H1 (cell line): ENCODE data around the gene SLC7A14. TPM values are rescaled to one million over a fixed set of nuclear protein-coding genes. Genes with fewer than 3 reads are reported as not detected.

Experiments used
- CTCF ChIA-PET: fragments of 300-600 bp; sonication (Branson Sonifier 250); formaldehyde crosslinking; loops from one replicate; lab custom pipeline; 2021; ENCODE audit not compliant: partially characterized antibody; lab: Charles Lee
- POLR2A ChIA-PET: fragments of 300-600 bp; sonication (Branson Sonifier 250); formaldehyde crosslinking; loops from one replicate; lab custom pipeline; 2021; ENCODE audit warnings: inconsistent platforms; ENCODE audit not compliant: partially characterized antibody; lab: Charles Lee
- DNase-seq, 2 experiments: peaks; one replicate each; pipeline versions ENCODE4 v3.0.0 to v3.0.0-alpha.2; 2010 to 2022; ENCODE audit warnings: low spot score in 2 of 2, low read depth in 1 of 2, mixed read lengths in 1 of 2
- FAIRE-seq: peaks from 2 replicates; lab custom pipeline; 2011; peaks lifted over from hg19 to GRCh38; lab: Jason Lieb, UNC
- H2AFZ ChIP-seq: 2 replicates; pipeline ENCODE4 v1.8.1; 2012; ENCODE audit warnings: low read length, inconsistent platforms
- H2AK5ac ChIP-seq: 2 replicates; pipeline ENCODE4 v1.6.1; 2013; ENCODE audit warnings: low read depth, low read length
- H2BK120ac ChIP-seq: replicated peaks from 2 replicates; pipeline ENCODE3; 2013; ENCODE audit warnings: low read depth, low read length, inconsistent platforms
- H2BK12ac ChIP-seq: 2 replicates; pipeline ENCODE4 v1.6.1; 2013; ENCODE audit warnings: low read depth, low read length
- H2BK15ac ChIP-seq: 2 replicates; pipeline ENCODE4 v1.6.1; 2013; ENCODE audit warnings: low read length
- H2BK20ac ChIP-seq: 2 replicates; pipeline ENCODE4 v1.6.1; 2013; ENCODE audit warnings: low read length
- H2BK5ac ChIP-seq: 2 replicates; pipeline ENCODE4 v1.6.1; 2013; ENCODE audit warnings: low read depth, low read length
- H3K14ac ChIP-seq: 2 replicates; pipeline ENCODE4 v1.6.1; 2013; ENCODE audit warnings: inconsistent platforms; ENCODE audit not compliant: insufficient read length
- H3K18ac ChIP-seq: 2 replicates; pipeline ENCODE4 v1.6.1; 2013; ENCODE audit warnings: low read length; ENCODE audit errors: extremely low read depth
- H3K23ac ChIP-seq: 2 replicates; pipeline ENCODE4 v1.6.1; 2013; ENCODE audit warnings: inconsistent platforms; ENCODE audit not compliant: insufficient read length
- H3K23me2 ChIP-seq: 2 replicates; pipeline ENCODE4 v1.6.1; 2013; ENCODE audit warnings: low read depth, low read length
- H3K27ac ChIP-seq: 2 replicates; pipeline ENCODE4 v1.6.1; 2011; ENCODE audit warnings: low read depth, low read length, inconsistent platforms
- H3K27me3 ChIP-seq, 4 experiments: replicated peaks in 1 of 4; 1 replicate in 1 of 4; 2 replicates in 3 of 4; pipeline versions ENCODE4 v1.6.1 to v1.8.1; 2011 to 2013; ENCODE audit warnings: low read length in 3 of 4, mild to moderate bottlenecking in 3 of 4, inconsistent platforms in 2 of 4, mixed read lengths in 2 of 4, moderate library complexity in 1 of 4; ENCODE audit not compliant: control insufficient read depth in 3 of 4, insufficient read depth in 3 of 4; ENCODE audit errors: extremely low read depth in 1 of 4
- H3K36me3 ChIP-seq, 4 experiments: 2 replicates each; pipeline versions ENCODE4 v1.6.1 to v1.8.1; 2011 to 2013; ENCODE audit warnings: mild to moderate bottlenecking in 4 of 4, low read length in 3 of 4, moderate library complexity in 2 of 4, control low read depth in 1 of 4, inconsistent platforms in 1 of 4; ENCODE audit not compliant: insufficient read depth in 4 of 4, control insufficient read depth in 2 of 4
- H3K4ac ChIP-seq: replicated peaks from 2 replicates; pipeline ENCODE3; 2013; ENCODE audit warnings: low read length, low read depth, mixed read lengths, inconsistent platforms; ENCODE audit not compliant: insufficient read length
- H3K4me1 ChIP-seq, 4 experiments: replicated peaks in 1 of 4; 1 replicate in 1 of 4; 2 replicates in 3 of 4; pipeline versions ENCODE4 v1.6.1 to v1.8.1; 2011 to 2013; ENCODE audit warnings: low read length in 3 of 4, inconsistent platforms in 2 of 4, mixed read lengths in 1 of 4; ENCODE audit not compliant: insufficient read depth in 4 of 4, control insufficient read depth in 3 of 4
- H3K4me2 ChIP-seq, 2 experiments: 2 replicates each; pipeline versions ENCODE4 v1.6.1 to v1.8.1; 2011 to 2013; ENCODE audit warnings: low read depth in 2 of 2, low read length in 2 of 2, control low read depth in 1 of 2, inconsistent platforms in 1 of 2, mild to moderate bottlenecking in 1 of 2; ENCODE audit not compliant: insufficient read depth in 1 of 2
- H3K4me3 ChIP-seq, 4 experiments: fragments of 200-600, 300-600 bp in 1 of 4; sonication (generic), shearing (Covaris generic), sonication (Bioruptor Twin) in 1 of 4; 2 replicates each; pipeline versions ENCODE4 v1.5.1 to v1.8.1; 2011 to 2016; ENCODE audit warnings: low read length in 4 of 4, low read depth in 3 of 4, control low read depth in 2 of 4, inconsistent platforms in 2 of 4, mild to moderate bottlenecking in 2 of 4, mixed read lengths in 1 of 4, moderate library complexity in 1 of 4; ENCODE audit not compliant: insufficient read depth in 2 of 4; ENCODE audit errors: extremely low read depth in 1 of 4
- H3K56ac ChIP-seq: replicated peaks from 2 replicates; pipeline ENCODE3; 2013; ENCODE audit warnings: low read depth, mild to moderate bottlenecking, mixed read lengths, low read length, inconsistent platforms; ENCODE audit not compliant: insufficient read length
- H3K79me1 ChIP-seq: 2 replicates; pipeline ENCODE4 v1.6.1; 2013; ENCODE audit warnings: low read depth, low read length, control low read depth
- H3K79me2 ChIP-seq, 2 experiments: 2 replicates each; pipeline versions ENCODE4 v1.6.1 to v1.8.1; 2012 to 2013; ENCODE audit warnings: low read length in 2 of 2, mild to moderate bottlenecking in 2 of 2, inconsistent platforms in 1 of 2; ENCODE audit not compliant: insufficient read depth in 2 of 2, control insufficient read depth in 1 of 2
- H3K9ac ChIP-seq, 4 experiments: replicated peaks in 1 of 4; 1 replicate in 1 of 4; 2 replicates in 3 of 4; pipeline versions ENCODE4 v1.6.1 to v1.8.1; 2011 to 2013; ENCODE audit warnings: low read depth in 3 of 4, low read length in 3 of 4, control low read depth in 2 of 4, mild to moderate bottlenecking in 2 of 4, moderate library complexity in 2 of 4, inconsistent platforms in 1 of 4; ENCODE audit errors: extremely low read depth in 1 of 4
- H3K9me3 ChIP-seq, 2 experiments: 2 replicates each; pipeline versions ENCODE4 v1.6.1 to v1.8.1; 2012 to 2013; ENCODE audit warnings: mild to moderate bottlenecking in 2 of 2, moderate library complexity in 2 of 2, control low read depth in 1 of 2, inconsistent platforms in 1 of 2, low read depth in 1 of 2, low read length in 1 of 2, mixed read lengths in 1 of 2; ENCODE audit not compliant: insufficient read depth in 2 of 2
- H4K20me1 ChIP-seq, 2 experiments: replicated peaks in 1 of 2; 2 replicates each; pipeline versions ENCODE3 to v1.8.1; 2011 to 2013; ENCODE audit warnings: inconsistent platforms in 2 of 2, low read length in 2 of 2, mild to moderate bottlenecking in 1 of 2; ENCODE audit not compliant: insufficient read depth in 2 of 2, control insufficient read depth in 1 of 2
- H4K5ac ChIP-seq: 2 replicates; pipeline ENCODE4 v1.6.1; 2013; ENCODE audit warnings: low read length, low read depth, mixed read lengths, inconsistent platforms; ENCODE audit not compliant: insufficient read length
- H4K8ac ChIP-seq: 2 replicates; pipeline ENCODE4 v1.8.0; 2013; ENCODE audit warnings: mild to moderate bottlenecking, moderate library complexity, low read length, inconsistent platforms; ENCODE audit not compliant: insufficient read depth; ENCODE audit errors: extremely low read depth
- H4K91ac ChIP-seq: replicated peaks from 2 replicates; pipeline ENCODE3; 2013; ENCODE audit warnings: low read length, mixed read lengths, inconsistent platforms; ENCODE audit not compliant: insufficient read length
- CTBP2 ChIP-seq: IDR thresholded peaks from 2 replicates; pipeline ENCODE4 v1.7.0; 2011; ENCODE audit warnings: borderline replicate concordance, mild to moderate bottlenecking, moderate library complexity, mixed read lengths, low read length; ENCODE audit not compliant: insufficient read depth, insufficient read length
- RFX5 ChIP-seq: IDR thresholded peaks from 2 replicates; pipeline ENCODE4 v1.6.1; 2011; ENCODE audit warnings: low read depth, low read length, improper control_type of control experiment, borderline replicate concordance
- SIN3A ChIP-seq, 2 experiments: IDR thresholded peaks in 1 of 2; conservative IDR thresholded peaks in 1 of 2; 2 replicates each; pipeline ENCODE4 v1.6.1; 2011 to 2012; ENCODE audit warnings: low read length in 2 of 2, improper control_type of control experiment in 1 of 2, low read depth in 1 of 2, mild to moderate bottlenecking in 1 of 2
- SIRT6 ChIP-seq: IDR thresholded peaks from one replicate; pipeline ENCODE4 v1.7.1; 2012; ENCODE audit warnings: low read length, inconsistent platforms
- SP2 ChIP-seq: IDR thresholded peaks from 2 replicates; pipeline ENCODE4 v1.6.1; 2012; ENCODE audit warnings: mild to moderate bottlenecking, low read length, inconsistent platforms
- TEAD4 ChIP-seq: IDR thresholded peaks from 2 replicates; pipeline ENCODE4 v1.6.1; 2012; ENCODE audit warnings: low read depth, low read length, inconsistent platforms, mixed read lengths
- WGBS, 2 experiments: shearing (Covaris generic) in 1 of 2; methylation state at CpG; one replicate each; pipeline versions ENCODE4 v1.1.6 to v1.1.7; 2013 to 2015; ENCODE audit warnings: low lambda C conversion rate in 2 of 2, mixed read lengths in 2 of 2, inconsistent platforms in 1 of 2, low coverage in 1 of 2, missing lambda C conversion rate in 1 of 2; ENCODE audit not compliant: insufficient replicate concordance in 2 of 2, insufficient coverage in 1 of 2, insufficient read length in 1 of 2; ENCODE audit errors: extremely low coverage in 1 of 2, missing lambda C conversion rate in 1 of 2; 5-methylcytosine and 5-hydroxymethylcytosine counted together
- polyA plus RNA-seq, 7 experiments: library from polyadenylated mRNA; depleted of rRNA in 3 of 7; stranded (reverse) in 5 of 7; unstranded in 2 of 7; fragments of >200 nt in 5 of 7; fragments of 200-250 nt in 2 of 7; gene quantifications; 1 replicate in 5 of 7; 2 replicates in 1 of 7; 4 replicates in 1 of 7; pipeline versions ENCODE4 v1.2.1 to v1.2.3, GENCODE V29; 2011 to 2013; ENCODE audit warnings: missing spikeins in 2 of 7, mixed read lengths in 2 of 7
- total RNA-seq: library from RNA; stranded (reverse); fragmentation: NEBNext Ultra II Directional; extraction: Animal tissue kit (Norgen Biotek cat#: 25700); gene quantifications from 2 replicates; pipeline ENCODE4 v1.2.1, GENCODE V29; 2021

SLC7A14 gene
- total and polyA plus RNA-seq, 2 of the 8 experiments (the other 6 are each of a cell fraction or from before 2014, with no cell fraction given): 0.21 to 0.95 TPM

- Histone ChIP-seq H2AK5ac (no peak overlapping the region), H3K79me1 (no peaks in the 10 kb centered on the region), H3K36me3 (no peaks in the 10 kb centered on the region), H2BK15ac (no peak overlapping the region), H3K27me3 (no peaks in the 10 kb centered on the region), H2AFZ (no peak overlapping the region), H3K4me1 (no peaks in the 10 kb centered on the region), H3K4me2 (no peak overlapping the region), H3K23ac (no peak overlapping the region), H4K8ac (no peak overlapping the region), H2BK20ac (no peak overlapping the region), H4K91ac (no peak overlapping the region), H4K20me1 (no peaks in the 10 kb centered on the region), H3K18ac (no peak overlapping the region), H3K4me3 (no peak overlapping the region), H3K79me2 (no peaks in the 10 kb centered on the region), H3K9me3 (peaks cover 6 to 7% of the 10 kb centered on the region in 2 experiments; a peak in 3 of 4 replicates), H2BK5ac (no peak overlapping the region), H3K14ac (no peak overlapping the region), H3K9ac (no peak overlapping the region), H4K5ac (no peak overlapping the region), H3K4ac (no peak overlapping the region), H3K56ac (no peak overlapping the region), H3K27ac (no peak overlapping the region), H2BK12ac (no peak overlapping the region), H3K23me2 (no peaks in the 10 kb centered on the region), H2BK120ac (no peak overlapping the region)
- 96% methylated on average over 5 of the region's 5 CpGs; no CpG with 5 or more reads in 1 of the 2 experiments for WGBS, 2 experiments
- POLR2A ChIA-PET: no interaction called here
- DNase-seq (no peak), FAIRE-seq (no peak)
- CTCF ChIA-PET: no interaction called here
- TF ChIP-seq SIRT6 (no peak), TEAD4 (no peak), CTBP2 (no peak), SP2 (no peak), SIN3A (conservative IDR thresholded peaks at IDR 0.05 in 1 of 2, IDR thresholded peaks at IDR 0.05 in 1 of 2; ENCODE audit: low read depth in 1 of 2, low read length in 2 of 2) (no peak), RFX5 (no peak)
These were observed 35.4 kb upstream of the SLC7A14 start for GRCh38 chr3:170621256-170621655.
